Measurements from ENCODE around the gene MYO10.
"Not testable (repeated sequence)": the region's sequence is repeated elsewhere in the genome, so short reads cannot be mapped to it uniquely, and the experiment has no call there.

Gene MYO10

DNA sequence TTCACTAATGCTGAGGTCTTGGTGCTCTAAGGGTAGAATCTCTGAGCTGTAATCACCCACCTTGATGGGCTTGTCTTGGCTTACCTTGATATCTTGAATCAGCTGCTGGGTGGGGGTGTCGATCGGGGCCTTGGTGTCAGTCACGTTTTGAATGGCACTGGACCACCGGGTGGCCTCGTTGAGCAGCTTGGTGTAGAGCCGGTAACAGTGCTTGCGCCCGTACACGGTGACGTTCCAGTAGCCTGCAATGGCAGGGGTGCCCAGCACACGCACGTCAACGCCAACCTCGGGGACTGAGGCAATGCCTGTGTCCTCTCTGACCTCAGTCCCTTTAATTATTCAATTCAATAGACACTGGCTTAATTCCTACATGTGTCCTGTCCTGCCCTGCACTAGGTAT is 256.2 kb downstream of the MYO10 start:
- DNase-seq (ENCODE audit: low read depth in 1 of 2, low spot score in 1 of 2) = no peak

DNA sequence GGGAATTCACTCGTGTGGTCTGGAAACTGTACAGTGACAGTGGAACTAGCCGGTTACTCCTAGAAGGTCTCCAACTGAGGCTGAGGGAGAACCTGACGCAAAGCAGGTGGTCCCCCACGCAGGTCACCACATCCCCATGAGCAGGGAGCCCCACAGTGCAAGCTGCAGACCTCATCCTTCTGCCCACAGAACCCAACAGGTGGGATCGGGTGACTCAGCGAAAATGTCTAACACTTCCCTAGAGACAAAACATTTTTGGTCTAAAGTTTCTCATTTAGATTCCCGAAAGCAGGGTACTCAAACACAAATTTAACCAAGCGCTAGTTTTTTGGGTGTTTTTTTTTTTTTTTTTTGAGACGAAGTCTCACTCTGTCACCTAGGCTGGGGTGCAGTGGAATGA is 256.9 kb downstream of the MYO10 start:
- DNase-seq (ENCODE audit: low read depth in 1 of 2, low spot score in 1 of 2) = no peak

DNA sequence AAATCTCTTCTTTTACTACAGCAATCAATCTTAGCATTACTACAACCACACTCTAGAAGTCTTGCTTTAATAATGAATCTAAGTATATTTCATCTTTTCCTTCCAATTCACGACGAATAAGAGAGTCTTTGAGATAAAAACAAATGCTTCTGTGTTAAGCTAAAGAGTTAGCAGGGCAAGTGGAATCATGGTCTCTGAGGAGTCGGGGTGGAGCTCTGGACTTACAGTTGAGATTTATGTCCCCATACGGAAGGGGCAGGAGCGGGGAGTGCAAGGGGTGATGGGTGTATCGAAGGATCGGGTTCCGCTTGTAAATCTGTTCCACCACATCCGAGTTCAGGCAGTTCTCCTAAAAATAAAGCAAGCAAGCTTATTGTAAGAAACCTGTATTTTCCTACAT is 260.3 kb downstream of the MYO10 start:
- no peak for DNase-seq (ENCODE audit: low read depth in 1 of 2, low spot score in 1 of 2)

GRCh38 chr5:16674750-16675149 is 261.3 kb downstream of the MYO10 start:
- no peak for DNase-seq (ENCODE audit: low read depth in 1 of 2, low spot score in 1 of 2)

GRCh38 chr5:16673241-16674201 is 262.6 kb downstream of the MYO10 start:
- no peak for DNase-seq (ENCODE audit: low read depth in 1 of 2, low spot score in 1 of 2)

- no peak for DNase-seq (ENCODE audit: low read depth in 1 of 2, low spot score in 1 of 2)
Observed at GRCh38 chr5:16671208-16671607, 264.9 kb downstream of the MYO10 start.

DNA sequence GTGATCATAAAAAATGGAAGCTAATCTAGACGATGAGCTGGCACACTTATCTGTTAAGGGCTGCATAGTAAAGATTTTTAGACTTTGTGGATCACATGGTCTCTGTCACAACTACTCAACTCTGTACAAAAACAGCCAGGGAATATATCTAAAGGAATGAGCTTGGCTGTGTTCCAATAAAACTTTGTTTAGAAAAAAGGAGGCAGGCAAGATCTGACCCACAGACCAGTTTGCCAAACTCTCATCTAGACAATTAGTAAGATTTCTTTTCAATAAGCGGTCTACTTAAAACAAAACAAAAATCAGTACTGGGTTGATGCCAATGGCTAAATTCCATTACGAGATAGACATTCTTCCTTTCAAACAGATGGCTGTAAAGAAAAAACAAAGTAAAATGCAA is 266.3 kb downstream of the MYO10 start:
- DNase-seq (ENCODE audit: low read depth in 1 of 2, low spot score in 1 of 2) = no peak

DNA sequence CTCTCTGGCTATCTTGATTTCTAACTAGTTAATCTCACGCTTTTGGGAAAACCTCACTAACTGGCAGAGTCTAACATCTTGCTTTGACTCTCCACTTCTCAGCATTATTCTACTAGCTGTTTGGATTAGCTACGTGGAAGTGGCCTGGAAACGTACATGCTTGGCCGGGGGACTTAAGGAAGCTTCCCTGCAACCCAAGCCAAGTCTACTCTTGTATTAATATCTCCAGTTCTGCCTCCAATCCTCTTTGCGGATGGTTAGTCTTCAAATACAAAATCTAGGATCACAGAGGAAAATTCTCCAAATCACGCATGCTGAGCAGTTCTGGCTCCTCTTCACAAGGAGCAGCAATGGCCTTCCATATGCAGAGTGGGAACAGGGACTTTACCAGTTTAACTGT is 267.5 kb downstream of the MYO10 start:
- DNase-seq (ENCODE audit: low read depth in 1 of 2, low spot score in 1 of 2) = no peak

GRCh38 chr5:16668194-16668593 is 267.9 kb downstream of the MYO10 start:
- no peak for DNase-seq (ENCODE audit: low read depth in 1 of 2, low spot score in 1 of 2)

DNA sequence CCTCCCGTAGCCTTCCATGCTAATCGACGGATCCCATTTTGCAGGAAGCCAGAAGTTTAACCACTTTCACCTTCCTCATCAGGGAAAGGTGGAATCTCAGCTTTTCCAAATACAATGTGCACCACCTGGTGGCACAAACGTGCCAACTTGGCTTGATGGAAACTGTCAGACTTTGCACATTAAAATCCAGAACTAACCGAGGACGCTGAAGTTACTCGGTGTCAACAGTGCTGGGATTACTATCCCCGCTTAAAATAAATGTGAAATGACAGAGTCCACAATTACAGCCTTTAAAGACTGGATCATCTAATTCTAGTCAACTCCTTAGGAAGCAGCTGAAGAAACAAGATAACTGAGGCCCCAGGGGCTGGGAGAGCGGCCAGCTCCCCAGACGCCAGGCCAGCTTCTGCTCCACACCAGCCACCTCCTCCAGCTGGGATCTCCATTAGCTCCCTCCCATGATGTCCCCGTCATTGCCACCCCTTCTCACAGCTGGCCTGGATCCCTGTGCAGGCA is 269.1 kb downstream of the MYO10 start:
- DNase-seq (ENCODE audit: low read depth in 1 of 2, low spot score in 1 of 2) = no peak

- DNase-seq (ENCODE audit: low read depth in 1 of 2, low spot score in 1 of 2) = no peak
Observed at GRCh38 chr5:16666130-16666882, 269.8 kb downstream of the MYO10 start.

- DNase-seq (ENCODE audit: low read depth in 1 of 2, low spot score in 1 of 2) = no peak
Observed at GRCh38 chr5:16665601-16666000, 270.5 kb downstream of the MYO10 start.

DNA sequence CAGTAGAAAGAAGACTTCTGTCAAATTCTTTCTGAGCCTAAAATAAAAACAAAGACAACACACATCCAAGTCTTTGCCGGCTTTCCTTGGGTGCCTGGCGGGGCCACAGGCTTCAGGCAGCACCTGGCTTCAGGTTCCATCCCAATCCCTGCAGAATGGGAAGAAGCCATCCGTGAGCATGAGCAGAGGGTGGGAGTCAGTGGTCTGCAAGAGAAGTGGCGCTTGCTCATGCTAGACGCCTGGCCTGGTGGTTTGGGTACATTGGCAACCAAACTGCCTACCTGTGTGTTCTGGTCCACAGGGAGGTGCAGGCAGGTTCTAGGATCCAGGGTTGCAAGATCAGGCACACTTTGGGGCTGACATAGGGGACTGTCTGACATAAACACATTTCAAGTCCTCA is 271.7 kb downstream of the MYO10 start:
- DNase-seq (ENCODE audit: low read depth in 1 of 2, low spot score in 1 of 2) = no peak

- no peak for DNase-seq (ENCODE audit: low read depth in 1 of 2, low spot score in 1 of 2)
Observed at GRCh38 chr5:16663840-16664239, 272.2 kb downstream of the MYO10 start.

DNA sequence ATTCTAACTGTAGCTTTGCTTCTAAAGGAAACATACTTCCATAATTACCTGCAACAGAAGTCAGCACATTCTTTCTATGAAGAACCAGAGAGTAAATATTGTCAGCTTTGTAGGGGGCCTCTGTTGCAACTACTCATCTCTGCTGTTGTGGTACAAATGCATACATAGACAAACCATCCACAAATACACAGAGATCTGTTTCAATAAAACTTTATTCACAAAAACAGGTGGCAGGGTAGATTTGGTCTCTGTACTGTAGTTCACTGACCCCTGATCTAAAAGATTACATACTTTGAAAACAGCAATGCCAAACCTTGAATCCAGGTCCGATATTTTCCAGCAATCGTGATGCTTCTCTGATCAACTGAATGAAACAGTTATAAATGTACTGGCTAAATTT is 274.4 kb downstream of the MYO10 start:
- no peak for DNase-seq (ENCODE audit: low read depth in 1 of 2, low spot score in 1 of 2)

- DNase-seq (ENCODE audit: low read depth in 1 of 2, low spot score in 1 of 2) = no peak
Observed at GRCh38 chr5:16660982-16661381, 275.1 kb downstream of the MYO10 start.

- DNase-seq (ENCODE audit: low read depth in 1 of 2, low spot score in 1 of 2) = no peak
Observed at GRCh38 chr5:16659536-16659935, 276.6 kb downstream of the MYO10 start.

DNA sequence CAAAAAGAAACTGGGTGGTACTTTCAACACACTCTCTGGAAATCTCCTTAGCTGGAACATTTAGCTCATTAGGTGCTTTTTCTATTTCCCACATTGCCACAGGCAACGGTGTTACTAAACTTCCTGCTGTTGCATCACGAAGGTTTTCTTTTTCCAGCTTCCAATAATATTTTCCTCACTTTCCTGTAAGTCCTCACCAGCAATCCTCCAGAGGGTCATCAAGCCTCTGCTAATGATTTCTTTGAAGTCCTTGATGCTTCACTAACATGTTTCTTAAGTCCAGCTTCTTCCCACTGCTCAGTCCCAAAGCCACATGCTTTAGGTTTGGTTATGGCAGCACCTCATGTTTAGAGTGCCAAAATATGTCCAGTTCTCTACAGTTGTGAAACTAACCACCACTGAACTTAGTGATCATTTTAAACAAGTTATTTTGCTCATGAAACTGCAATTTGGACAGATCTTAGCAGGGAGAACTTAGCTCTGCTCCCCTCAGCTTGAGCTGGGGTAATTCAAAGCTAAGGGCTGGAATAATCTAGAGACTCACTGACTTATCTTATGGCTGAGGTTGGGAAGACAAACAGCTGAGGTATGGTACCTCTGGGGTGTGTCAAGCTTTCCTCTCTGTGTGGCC is 279.4 kb downstream of the MYO10 start:
- no peak for DNase-seq (ENCODE audit: low read depth in 1 of 2, low spot score in 1 of 2)

GRCh38 chr5:16654647-16655334 is 281.3 kb downstream of the MYO10 start:
- no peak for DNase-seq (ENCODE audit: low read depth in 1 of 2, low spot score in 1 of 2)

DNA sequence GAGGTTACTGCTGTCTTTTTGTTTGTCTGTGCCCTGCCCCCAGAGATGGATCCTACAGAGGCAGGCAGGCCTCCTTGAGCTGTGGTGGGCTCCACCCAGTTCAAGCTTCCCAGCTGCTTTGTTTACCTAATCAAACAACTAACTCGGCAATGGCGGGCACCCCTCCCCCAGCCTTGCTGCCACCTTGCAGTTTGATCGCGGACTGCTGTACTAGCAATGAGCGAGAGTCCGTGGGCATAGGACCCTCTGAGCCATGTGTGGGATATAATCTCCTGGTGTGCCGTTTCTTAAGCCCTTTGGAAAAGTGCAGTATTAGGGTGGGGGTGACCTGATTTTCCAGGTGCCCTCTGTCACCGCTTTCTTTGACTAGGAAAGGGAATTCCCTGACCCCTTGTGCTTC is 287.3 kb downstream of the MYO10 start:
- not testable (repeated sequence) for DNase-seq (ENCODE audit: low read depth in 1 of 2, low spot score in 1 of 2)

DNA sequence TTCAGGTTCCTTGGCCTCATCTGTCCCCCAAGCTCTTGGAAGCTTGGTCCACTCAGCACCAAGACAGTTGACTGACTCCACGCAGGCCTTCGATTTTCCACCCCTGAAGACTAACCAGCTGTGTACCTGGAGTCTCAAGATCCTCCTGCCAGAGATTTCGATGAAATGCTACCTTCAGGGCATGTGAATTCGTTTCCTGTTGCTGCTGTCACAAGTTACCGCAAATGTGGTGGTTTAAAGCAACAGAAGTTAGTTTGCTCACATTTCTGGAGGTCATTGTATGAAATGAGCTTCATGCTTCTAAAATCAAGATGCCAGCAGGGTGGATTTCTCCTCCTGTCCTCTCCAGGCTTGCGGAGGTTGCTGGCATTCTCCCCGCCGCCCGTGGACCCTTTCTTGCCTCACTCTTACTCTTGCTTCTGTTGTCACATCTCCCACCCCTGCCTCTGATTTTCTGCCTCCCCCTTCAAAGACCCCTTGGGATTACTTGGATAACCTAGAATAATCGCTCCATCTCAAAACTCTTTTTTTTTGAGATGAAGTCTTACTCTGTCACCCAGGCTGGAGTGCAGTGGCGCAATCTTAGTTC is 291.7 kb downstream of the MYO10 start:
- no peak for DNase-seq (ENCODE audit: low read depth in 1 of 2, low spot score in 1 of 2)
